Uterus (tissue), 4 donors: ENCODE data around the gene OSBPL9. TPM values are rescaled to one million over a fixed set of nuclear protein-coding genes. Genes with fewer than 3 reads are reported as not detected.

Experiments used
- DNase-seq, 2 donors: peaks; one replicate each; pipeline ENCODE4 v3.0.0-alpha.2; 2019 to 2020
- H3K27ac ChIP-seq, 2 donors: fragments of 200-600 bp; sonication (generic); 1 replicate in 1 of 2; 2 replicates in 1 of 2; pipeline ENCODE4 v1.5.1; 2016 to 2018
- H3K27me3 ChIP-seq, 2 donors: fragments of 200-600 bp; sonication (generic); one replicate each; pipeline ENCODE4 v1.5.1; 2018 to 2019; ENCODE audit warnings: control low read depth in 1 of 2
- H3K36me3 ChIP-seq, 2 donors: fragments of 200-600 bp; sonication (generic); one replicate each; pipeline ENCODE4 v1.5.1; 2019; ENCODE audit warnings: control low read depth in 1 of 2
- H3K4me1 ChIP-seq, 2 donors: fragments of 200-600 bp; sonication (generic); one replicate each; pipeline ENCODE4 v1.5.1; 2018 to 2019; ENCODE audit warnings: control low read depth in 1 of 2
- H3K4me3 ChIP-seq, 2 donors: fragments of 200-600 bp; sonication (generic); 1 replicate in 1 of 2; 2 replicates in 1 of 2; pipeline ENCODE4 v1.5.1; 2018 to 2019; ENCODE audit warnings: mild to moderate bottlenecking in 1 of 2
- H3K9me3 ChIP-seq, 2 donors: fragments of 200-600 bp; sonication (generic); one replicate each; pipeline ENCODE4 v1.5.1; 2019; ENCODE audit warnings: control low read depth in 1 of 2
- CTCF ChIP-seq, 4 experiments: fragments of 200-600 bp in 2 of 4; fragments of 450-650 bp in 2 of 4; sonication (generic) in 2 of 4; IDR thresholded peaks; one replicate each; pipeline ENCODE4 v1.5.1; 2016 to 2019; ENCODE audit warnings: antibody characterized with exemption in 4 of 4, mild to moderate bottlenecking in 2 of 4, moderate library complexity in 1 of 4
- POLR2A ChIP-seq, 2 donors: fragments of 450-650 bp; IDR thresholded peaks; one replicate each; pipeline ENCODE4 v1.6.1; 2016; ENCODE audit warnings: antibody characterized with exemption in 2 of 2, mild to moderate bottlenecking in 1 of 2, moderate library complexity in 1 of 2
- intact Hi-C: fragments of 100-400 bp; cut with DNase I; formaldehyde crosslinking; loops from one replicate; pipeline ENCODE4 v1.15.1; 2023; ENCODE audit warnings: low total_unique reads
- total RNA-seq, 4 donors: library from RNA; depleted of rRNA in 3 of 4; stranded (reverse); fragments of >200 nt in 3 of 4; gene quantifications; one replicate each; pipeline versions ENCODE4 v1.1.0 to v1.2.4, GENCODE V29; 2014 to 2023
- donor health status: DM: yes; HTN: yes; CAD: no.

The OSBPL9 gene
- total RNA-seq, 4 donors from 2014 or later, result 94.0 to 122 (median 108) TPM

GRCh38 chr1:51570063-51570710 is 46.7 kb upstream of the OSBPL9 start:
- H3K4me3 ChIP-seq, result no peak overlapping the region
- no peak for DNase-seq
- H3K27me3 ChIP-seq, result no peaks in the 10 kb centered on the region
- intact Hi-C loops, result no loop called here
- TF ChIP-seq CTCF (IDR thresholded peaks at IDR 0.05), result no peak
- no peak for TF ChIP-seq POLR2A (IDR thresholded peaks at IDR 0.05)
- H3K27ac ChIP-seq, result no peak overlapping the region
- no peaks in the 10 kb centered on the region for H3K4me1 ChIP-seq
- no peaks in the 10 kb centered on the region for H3K36me3 ChIP-seq
- H3K9me3 ChIP-seq, result no peaks in the 10 kb centered on the region

DNA sequence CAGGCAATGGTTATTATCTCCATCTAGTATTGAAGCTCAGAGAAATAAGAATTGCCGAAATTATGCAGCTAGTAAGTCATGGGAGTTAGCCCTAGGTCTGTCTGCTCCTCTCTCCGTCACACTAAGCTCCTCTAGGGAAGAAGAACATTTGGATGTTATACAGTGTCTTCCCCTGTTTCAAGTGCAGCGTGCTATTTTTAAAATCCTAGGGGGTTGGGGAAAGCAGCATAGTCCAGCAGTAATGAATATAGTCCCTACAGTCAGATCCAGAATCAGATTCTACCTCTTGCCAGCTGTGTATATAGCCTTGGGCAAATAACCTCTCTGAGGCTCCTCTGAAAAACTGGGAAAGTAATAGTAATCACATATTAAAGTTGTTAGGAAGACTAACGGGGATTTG is 44.5 kb upstream of the OSBPL9 start:
- Histone ChIP-seq H3K9me3 (no peaks in the 10 kb centered on the region), H3K36me3 (no peaks in the 10 kb centered on the region), H3K4me1 (no peaks in the 10 kb centered on the region), H3K27me3 (no peaks in the 10 kb centered on the region), H3K4me3 (no peak overlapping the region), H3K27ac (no peak overlapping the region)
- intact Hi-C loops, result no loop called here
- no peak for DNase-seq
- no peak for TF ChIP-seq POLR2A (IDR thresholded peaks at IDR 0.05)
- TF ChIP-seq CTCF (IDR thresholded peaks at IDR 0.05), result no peak

DNA sequence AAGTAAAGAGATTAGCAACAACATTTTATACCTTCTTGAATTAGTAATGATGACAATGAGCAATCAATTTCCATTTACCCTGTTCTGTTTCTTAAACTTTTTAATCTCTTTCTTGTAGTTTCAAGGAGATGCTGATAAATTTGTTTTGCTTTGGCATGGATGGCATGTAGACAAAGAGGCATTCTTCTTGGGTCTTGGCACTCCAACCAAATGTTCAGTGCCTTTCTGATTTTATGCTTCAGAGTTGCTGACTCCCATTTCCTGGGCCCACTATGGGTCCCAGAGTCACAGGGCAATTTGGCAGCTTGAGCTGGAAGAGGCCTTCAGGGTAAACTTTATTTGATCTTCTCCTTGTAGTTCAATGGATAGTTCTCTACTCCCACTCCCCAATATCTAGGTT is 42.1 kb upstream of the OSBPL9 start:
- intact Hi-C loops, result no loop called here
- no peak for DNase-seq
- no peaks in the 10 kb centered on the region for H3K27me3 ChIP-seq
- H3K4me1 ChIP-seq, result no peaks in the 10 kb centered on the region
- no peak overlapping the region for H3K27ac ChIP-seq
- no peaks in the 10 kb centered on the region for H3K36me3 ChIP-seq
- no peaks in the 10 kb centered on the region for H3K9me3 ChIP-seq
- TF ChIP-seq CTCF (IDR thresholded peaks at IDR 0.05) (no peak), POLR2A (IDR thresholded peaks at IDR 0.05) (no peak)
- H3K4me3 ChIP-seq, result no peak overlapping the region

DNA sequence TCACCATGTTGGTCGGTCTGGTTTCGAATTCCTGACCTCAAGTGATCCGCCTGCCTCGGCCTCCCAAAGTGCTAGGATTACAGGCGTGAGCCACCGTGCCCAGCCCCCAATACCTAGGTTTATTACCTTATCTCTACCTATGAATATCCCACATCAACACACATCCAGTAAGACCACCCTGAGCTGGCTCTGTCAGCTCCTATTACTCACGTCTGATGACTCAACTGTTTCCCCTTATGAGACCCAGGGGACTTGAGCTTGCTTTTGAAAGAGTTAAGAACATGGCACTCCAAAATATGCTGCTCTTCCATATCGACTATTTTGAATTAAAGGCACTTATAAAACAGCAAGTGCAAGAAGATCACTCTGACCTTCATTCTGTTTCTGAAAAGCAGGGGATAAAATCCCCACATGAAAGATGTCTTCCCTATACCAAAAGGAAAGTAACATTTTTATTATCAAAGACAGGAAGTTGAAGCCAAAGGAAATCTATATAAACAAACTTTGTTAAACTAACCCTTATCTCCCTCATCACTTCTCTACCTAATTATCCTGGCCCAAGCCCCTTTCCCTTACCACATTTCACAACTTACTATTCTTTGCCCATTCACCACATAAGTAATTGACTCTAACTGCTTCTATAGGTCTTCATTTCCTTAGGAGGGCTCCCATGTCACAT is 41.3 kb upstream of the OSBPL9 start:
- no peaks in the 10 kb centered on the region for H3K4me1 ChIP-seq
- no peaks in the 10 kb centered on the region for H3K36me3 ChIP-seq
- intact Hi-C loops, result no loop called here
- no peaks in the 10 kb centered on the region for H3K9me3 ChIP-seq
- H3K4me3 ChIP-seq, result no peak overlapping the region
- H3K27ac ChIP-seq, result no peak overlapping the region
- no peak for DNase-seq
- H3K27me3 ChIP-seq, result no peaks in the 10 kb centered on the region
- TF ChIP-seq CTCF (IDR thresholded peaks at IDR 0.05) (no peak), POLR2A (IDR thresholded peaks at IDR 0.05) (no peak)

GRCh38 chr1:51576085-51576444 is 40.8 kb upstream of the OSBPL9 start:
- H3K36me3 ChIP-seq, result no peaks in the 10 kb centered on the region
- no peak for DNase-seq
- intact Hi-C loops, result no loop called here
- no peak for TF ChIP-seq POLR2A (IDR thresholded peaks at IDR 0.05)
- TF ChIP-seq CTCF (IDR thresholded peaks at IDR 0.05), result no peak
- H3K4me3 ChIP-seq, result no peak overlapping the region
- H3K27ac ChIP-seq, result no peak overlapping the region
- H3K4me1 ChIP-seq, result no peaks in the 10 kb centered on the region
- H3K27me3 ChIP-seq, result no peaks in the 10 kb centered on the region
- no peaks in the 10 kb centered on the region for H3K9me3 ChIP-seq
